Spleen (tissue), 7 donors: ENCODE data around the gene GREB1L.

Experiments used
- CTCF ChIP-seq, 11 experiments: fragments of 200-600 bp in 7 of 11; fragments of 450-650 bp in 4 of 11; sonication (generic) in 4 of 11; IDR thresholded peaks in 8 of 11; conservative IDR thresholded peaks in 3 of 11; 1 replicate in 7 of 11; 2 replicates in 4 of 11; pipeline versions ENCODE4 v1.4.0 to v1.8.0; 2016 to 2021; ENCODE audit warnings: antibody characterized with exemption in 11 of 11, inconsistent platforms in 4 of 11, mild to moderate bottlenecking in 1 of 11
- POLR2A ChIP-seq, 3 donors: fragments of 450-650 bp; IDR thresholded peaks; one replicate each; pipeline ENCODE4 v1.5.1; 2017; ENCODE audit warnings: antibody characterized with exemption in 3 of 3, mild to moderate bottlenecking in 1 of 3
- donor health status: DM: no; HTN: no; CAD: no; lungs with moderate emphysema.
- donor health status: DM: no; HTN: no; CAD: no.
- donor health status: DM: no; HTN: no; CAD: no.

GRCh38 chr18:21433436-21433835, 191.4 kb downstream of the GREB1L start:
- TF ChIP-seq CTCF (IDR thresholded peaks at IDR 0.05 in 8 of 11, conservative IDR thresholded peaks at IDR 0.05 in 3 of 11): no peak
- TF ChIP-seq POLR2A (IDR thresholded peaks at IDR 0.05): no peak
